Neuronal stem cell (in vitro differentiated cells): ENCODE results near the gene NOP14.

Experiments used
- DNase-seq: peaks from one replicate; pipeline ENCODE4 v3.0.0-alpha.2; 2013; ENCODE audit warnings: low spot score
- H2AFZ ChIP-seq: one replicate; pipeline ENCODE4 v1.6.1; 2013; ENCODE audit warnings: mild to moderate bottlenecking, low read length, inconsistent platforms
- H2AK5ac ChIP-seq: 2 replicates; pipeline ENCODE4 v1.6.1; 2013; ENCODE audit warnings: low read depth, mild to moderate bottlenecking, inconsistent platforms, low read length, moderate library complexity, mixed read lengths
- H2BK120ac ChIP-seq: 2 replicates; pipeline ENCODE4 v1.6.1; 2013; ENCODE audit warnings: low read depth, mild to moderate bottlenecking, inconsistent platforms, low read length, moderate library complexity, mixed read lengths
- H2BK12ac ChIP-seq: one replicate; pipeline ENCODE4 v1.6.1; 2013; ENCODE audit warnings: low read length, inconsistent platforms
- H2BK15ac ChIP-seq: 2 replicates; pipeline ENCODE4 v1.6.1; 2013; ENCODE audit warnings: mild to moderate bottlenecking, low read length, inconsistent platforms, mixed read lengths
- H2BK5ac ChIP-seq: one replicate; pipeline ENCODE4 v1.6.1; 2013; ENCODE audit warnings: inconsistent platforms, mild to moderate bottlenecking, low read length, moderate library complexity
- H3K14ac ChIP-seq: one replicate; pipeline ENCODE4 v1.6.1; 2013; ENCODE audit warnings: low read length, inconsistent platforms
- H3K18ac ChIP-seq: 2 replicates; pipeline ENCODE4 v1.6.1; 2013; ENCODE audit warnings: low read length, inconsistent platforms
- H3K23ac ChIP-seq: 2 replicates; pipeline ENCODE4 v1.6.1; 2013; ENCODE audit warnings: low read depth, mild to moderate bottlenecking, mixed read lengths, low read length, inconsistent platforms; ENCODE audit not compliant: poor library complexity
- H3K27ac ChIP-seq: replicated peaks from 3 replicates; pipeline ENCODE4 v1.5.1; 2013; ENCODE audit warnings: low read length, inconsistent platforms
- H3K27me3 ChIP-seq, 3 experiments: 2 replicates each; pipeline ENCODE4 v1.6.1; 2013; ENCODE audit warnings: low read length in 3 of 3, mild to moderate bottlenecking in 2 of 3, inconsistent platforms in 1 of 3, low read depth in 1 of 3, mixed read lengths in 1 of 3, moderate library complexity in 1 of 3; ENCODE audit not compliant: control insufficient read depth in 3 of 3, insufficient read depth in 3 of 3
- H3K36me3 ChIP-seq, 2 donors: replicated peaks in 1 of 2; 2 replicates each; pipeline ENCODE4 v1.6.1; 2013; ENCODE audit warnings: low read length in 2 of 2; ENCODE audit not compliant: control insufficient read depth in 2 of 2, insufficient read depth in 2 of 2
- H3K4ac ChIP-seq: 2 replicates; pipeline ENCODE4 v1.6.1; 2013; ENCODE audit warnings: inconsistent platforms, mild to moderate bottlenecking, low read length, moderate library complexity
- H3K4me1 ChIP-seq, 2 donors: 1 replicate in 1 of 2; 2 replicates in 1 of 2; pipeline ENCODE4 v1.6.1; 2013; ENCODE audit warnings: low read length in 2 of 2, low read depth in 1 of 2; ENCODE audit not compliant: control insufficient read depth in 2 of 2, insufficient read depth in 1 of 2
- H3K4me2 ChIP-seq: one replicate; pipeline ENCODE4 v1.6.1; 2013; ENCODE audit warnings: mild to moderate bottlenecking, low read length, inconsistent platforms; ENCODE audit not compliant: insufficient read depth, poor library complexity, severe bottlenecking
- H3K4me3 ChIP-seq, 2 donors: 2 replicates each; pipeline ENCODE4 v1.5.1; 2013; ENCODE audit warnings: low read length in 2 of 2, mild to moderate bottlenecking in 2 of 2, inconsistent platforms in 1 of 2, moderate library complexity in 1 of 2
- H3K79me1 ChIP-seq: one replicate; pipeline ENCODE4 v1.6.1; 2013; ENCODE audit warnings: low read depth, mild to moderate bottlenecking, inconsistent platforms, low read length, moderate library complexity
- H3K9ac ChIP-seq: one replicate; pipeline ENCODE4 v1.6.1; 2013; ENCODE audit warnings: mild to moderate bottlenecking, low read depth, low read length, inconsistent platforms; ENCODE audit not compliant: poor library complexity
- H3K9me3 ChIP-seq, 2 donors: replicated peaks in 1 of 2; 2 replicates each; pipeline versions ENCODE3 to v1.6.1; 2013; ENCODE audit warnings: low read length in 2 of 2, mild to moderate bottlenecking in 2 of 2, inconsistent platforms in 1 of 2, low read depth in 1 of 2, mixed read lengths in 1 of 2, moderate library complexity in 1 of 2; ENCODE audit not compliant: control insufficient read depth in 2 of 2, insufficient read depth in 1 of 2
- H4K8ac ChIP-seq: one replicate; pipeline ENCODE4 v1.6.1; 2013; ENCODE audit warnings: low read depth, mild to moderate bottlenecking, inconsistent platforms, low read length, moderate library complexity
- H4K91ac ChIP-seq: one replicate; pipeline ENCODE4 v1.6.1; 2013; ENCODE audit warnings: low read length, low read depth, mild to moderate bottlenecking, inconsistent platforms; ENCODE audit not compliant: poor library complexity
- WGBS, 2 donors: extraction: QIAGEN DNeasy Blood & Tissue Kit; methylation state at CpG; one replicate each; pipeline ENCODE4 v1.1.7; 2013; ENCODE audit warnings: missing lambda C conversion rate in 2 of 2, mixed read lengths in 1 of 2; ENCODE audit not compliant: insufficient read length in 2 of 2, insufficient replicate concordance in 1 of 2; ENCODE audit errors: extremely low coverage in 2 of 2; 5-methylcytosine and 5-hydroxymethylcytosine counted together

The NOP14 gene

GRCh38 chr4:2930135-2930757 lies 33.0 kb downstream of the NOP14 start:
- H3K23ac ChIP-seq = peak overlapping the region; percentile 96
- H3K9me3 ChIP-seq = no peaks in the 10 kb centered on the region
- H3K27ac ChIP-seq = no peak overlapping the region
- H2AFZ ChIP-seq = no peak overlapping the region
- peaks cover 45 to 81% of the 10 kb centered on the region in 2 donors for H3K36me3 ChIP-seq
- H2BK15ac ChIP-seq = no peak overlapping the region
- H3K79me1 ChIP-seq = peaks cover 18% of the 10 kb centered on the region
- no peak overlapping the region for H2AK5ac ChIP-seq
- H3K4ac ChIP-seq = no peak overlapping the region
- H3K4me3 ChIP-seq = no peak overlapping the region
- DNase-seq = no peak
- H4K91ac ChIP-seq = no peak overlapping the region
- H3K14ac ChIP-seq = no peak overlapping the region
- no peak overlapping the region for H3K18ac ChIP-seq
- WGBS, 2 donors = no CpG with 5 or more reads among the region's 12 CpGs
- no peaks in the 10 kb centered on the region for H3K27me3 ChIP-seq
- no peak overlapping the region for H3K4me2 ChIP-seq
- H3K4me1 ChIP-seq = peaks cover 3 to 4% of the 10 kb centered on the region in 2 donors
- H2BK12ac ChIP-seq = no peak overlapping the region
- peak overlapping the region; percentile 21 for H3K9ac ChIP-seq
- H2BK5ac ChIP-seq = no peak overlapping the region
- no peak overlapping the region for H4K8ac ChIP-seq
- H2BK120ac ChIP-seq = no peak overlapping the region

GRCh38 chr4:2929469-2929868 lies 33.7 kb downstream of the NOP14 start:
- Histone ChIP-seq H3K4me3 (peak overlapping the region in 1 of 2 donors; percentile 43), H3K9ac (peak overlapping the region; percentile 55), H3K36me3 (peaks cover 47 to 89% of the 10 kb centered on the region in 2 donors), H4K91ac (no peak overlapping the region), H3K14ac (no peak overlapping the region), H3K23ac (no peak overlapping the region), H3K27ac (no peak overlapping the region), H2BK120ac (no peak overlapping the region), H3K4ac (no peak overlapping the region), H2BK5ac (no peak overlapping the region), H3K18ac (no peak overlapping the region), H3K9me3 (peaks cover 0 to 1% of the 10 kb centered on the region in 2 donors), H3K79me1 (peaks cover 16% of the 10 kb centered on the region), H2AFZ (no peak overlapping the region), H2BK15ac (no peak overlapping the region), H3K4me2 (no peak overlapping the region), H2BK12ac (no peak overlapping the region), H2AK5ac (no peak overlapping the region), H3K27me3 (no peaks in the 10 kb centered on the region), H3K4me1 (peaks cover 3 to 4% of the 10 kb centered on the region in 2 donors), H4K8ac (no peak overlapping the region)
- no peak for DNase-seq
- WGBS, 2 donors = no CpG with 5 or more reads among the region's 16 CpGs

GRCh38 chr4:2928242-2929176 lies 34.7 kb downstream of the NOP14 start:
- H4K8ac ChIP-seq = peak overlapping the region; percentile 72
- peak overlapping the region; percentile 8 for H3K4ac ChIP-seq
- no peak overlapping the region for H4K91ac ChIP-seq
- H3K9ac ChIP-seq = no peak overlapping the region
- H3K79me1 ChIP-seq = peaks cover 12% of the 10 kb centered on the region
- no peak overlapping the region for H3K18ac ChIP-seq
- peaks cover 48 to 98% of the 10 kb centered on the region in 2 donors for H3K36me3 ChIP-seq
- peaks cover 0 to 1% of the 10 kb centered on the region in 2 donors for H3K9me3 ChIP-seq
- H3K27ac ChIP-seq = no peak overlapping the region
- H3K27me3 ChIP-seq = no peaks in the 10 kb centered on the region
- no peak for DNase-seq
- no peak overlapping the region for H2AK5ac ChIP-seq
- H3K4me3 ChIP-seq = no peak overlapping the region
- H2BK12ac ChIP-seq = no peak overlapping the region
- no peak overlapping the region for H3K23ac ChIP-seq
- WGBS, 2 donors = no CpG with 5 or more reads among the region's 32 CpGs
- H2BK120ac ChIP-seq = no peak overlapping the region
- H3K4me2 ChIP-seq = no peak overlapping the region
- H3K4me1 ChIP-seq = peaks cover 3 to 4% of the 10 kb centered on the region in 2 donors
- H2BK15ac ChIP-seq = no peak overlapping the region
- no peak overlapping the region for H2BK5ac ChIP-seq
- H2AFZ ChIP-seq = no peak overlapping the region
- no peak overlapping the region for H3K14ac ChIP-seq

GRCh38 chr4:2927696-2928075 lies 35.5 kb downstream of the NOP14 start:
- H3K36me3 ChIP-seq = peaks cover 51 to 98% of the 10 kb centered on the region in 2 donors
- no peak overlapping the region for H3K18ac ChIP-seq
- no peak overlapping the region for H2BK120ac ChIP-seq
- no peak overlapping the region for H3K27ac ChIP-seq
- H3K9ac ChIP-seq = no peak overlapping the region
- no peak overlapping the region for H2AFZ ChIP-seq
- peaks cover 4 to 7% of the 10 kb centered on the region in 2 donors for H3K4me1 ChIP-seq
- no peak overlapping the region for H4K8ac ChIP-seq
- no peak overlapping the region for H2BK15ac ChIP-seq
- no peak overlapping the region for H4K91ac ChIP-seq
- no CpG with 5 or more reads among the region's 12 CpGs for WGBS, 2 donors
- H3K27me3 ChIP-seq = no peaks in the 10 kb centered on the region
- H2AK5ac ChIP-seq = no peak overlapping the region
- H3K23ac ChIP-seq = no peak overlapping the region
- H3K4me3 ChIP-seq = no peak overlapping the region
- H3K9me3 ChIP-seq = peaks cover 0 to 1% of the 10 kb centered on the region in 2 donors
- no peak overlapping the region for H2BK12ac ChIP-seq
- no peak overlapping the region for H2BK5ac ChIP-seq
- H3K14ac ChIP-seq = no peak overlapping the region
- DNase-seq = no peak
- H3K4ac ChIP-seq = no peak overlapping the region
- peaks cover 9% of the 10 kb centered on the region for H3K79me1 ChIP-seq
- no peak overlapping the region for H3K4me2 ChIP-seq
